ENCODE measurements around the gene PVALEF. TPM values are rescaled to one million over a fixed set of nuclear protein-coding genes. Genes with fewer than 3 reads are reported as not detected.

The PVALEF gene
- total and polyA plus RNA-seq, 2 of the 13 experiments (the other 11 are each of a cell fraction or from before 2014, with no cell fraction given) = 0.18 TPM

GRCh38 chr17:81135505-81136278 is 29.6 kb upstream of the PVALEF start:
- Histone ChIP-seq H3K27me3 (ENCODE audit: control insufficient read depth in 1 of 2, insufficient read depth in 2 of 2, low read length in 2 of 2) (no peaks in the 10 kb centered on the region), H3K4me1 (ENCODE audit: insufficient read depth, low read length) (peaks cover 43% of the 10 kb centered on the region), H3K9me3 (ENCODE audit: low read length) (no peaks in the 10 kb centered on the region), H3K9ac (ENCODE audit: insufficient read depth, low read depth, low read length) (no peak overlapping the region), H3K27ac (ENCODE audit: extremely low read length, insufficient read depth, low read length) (no peak overlapping the region), H2AFZ (ENCODE audit: low read length) (no peak overlapping the region), H3K79me2 (ENCODE audit: insufficient read depth, low read length) (no peaks in the 10 kb centered on the region), H3K4me3 (replicated peaks in 1 of 3; ENCODE audit: insufficient read depth in 1 of 3, low read depth in 2 of 3, low read length in 3 of 3) (no peak overlapping the region), H3K36me3 (replicated peaks in 1 of 2; ENCODE audit: control insufficient read depth in 1 of 2, insufficient read depth in 2 of 2, low read length in 2 of 2) (no peaks in the 10 kb centered on the region), H3K4me2 (ENCODE audit: low read depth, low read length) (no peak overlapping the region), H4K20me1 (ENCODE audit: insufficient read depth, low read length) (no peaks in the 10 kb centered on the region)
- DNase-seq (ENCODE audit: low spot score) (no peak), FAIRE-seq (no peak), ATAC-seq (no peak)
- ChIA-PET POLR2A (no interaction called here), CTCF (ENCODE audit: low intra/inter-chr PET ratio, low total read pairs) (no interaction called here)
- in situ Hi-C loops (cut with HindIII; ENCODE audit: extremely low pct_ligation_motif_present, low pct_unique_long_range_greater_than_20kb) = no loop called here
- TF ChIP-seq ZSCAN29 (CRISPR knock-in tag; conservative IDR thresholded peaks at IDR 0.05) = no peak
- no peak for TF ChIP-seq HIVEP1 (CRISPR knock-in tag; IDR thresholded peaks at IDR 0.05)
- peak; percentile 53; the same call in 1 of the 2 replicates for TF ChIP-seq HNRNPL (IDR thresholded peaks at IDR 0.05; ENCODE audit: low read depth, low read length)
- no peak for TF ChIP-seq BRF2 (CRISPR knock-in tag; IDR thresholded peaks at IDR 0.05)
- 0 out of 2 replicates have a peak, but pooled peaks have one; percentile 31 for TF ChIP-seq HES4 (CRISPR knock-in tag; IDR thresholded peaks at IDR 0.05; ENCODE audit: borderline replicate concordance)
- TF ChIP-seq NR2C2 (CRISPR knock-in tag; IDR thresholded peaks at IDR 0.05; ENCODE audit: borderline replicate concordance) = no peak
- no peak for TF ChIP-seq FLYWCH1 (CRISPR knock-in tag; IDR thresholded peaks at IDR 0.05)
- TF ChIP-seq ZFP36L1 (CRISPR knock-in tag; IDR thresholded peaks at IDR 0.05) = no peak
- 0 out of 2 replicates have a peak, but pooled peaks have one; percentile 32 for TF ChIP-seq ZNF563 (CRISPR knock-in tag; IDR thresholded peaks at IDR 0.05)
- 0 out of 2 replicates have a peak, but pooled peaks have one; percentile 35 for TF ChIP-seq AHR (CRISPR knock-in tag; IDR thresholded peaks at IDR 0.05)
- TF ChIP-seq GPBP1L1 (CRISPR knock-in tag; IDR thresholded peaks at IDR 0.05) = no peak
- intact Hi-C loops (cut with micrococcal nuclease; ENCODE audit: unreplicated experiment) = no loop called here
- WGBS (ENCODE audit: low lambda C conversion rate) = 83% methylated on average over 14 of the region's 28 CpGs
- BruUV-seq (replicated peaks) = no TSS peak
